GM18861 (cell line): ENCODE measurements around the gene SPOCD1.

Experiments used
- ATAC-seq: cut with Tn5 transposase; IDR thresholded peaks from one replicate; pipeline ENCODE4 v1.9.1; 2021; ENCODE audit not compliant: unreplicated experiment

SPOCD1 gene

GRCh38 chr1:31773861-31774260 lies 42.0 kb downstream of the SPOCD1 start:
- ATAC-seq = no peak

GRCh38 chr1:31772669-31773248 lies 43.1 kb downstream of the SPOCD1 start:
- no peak for ATAC-seq

GRCh38 chr1:31771891-31772668 lies 43.7 kb downstream of the SPOCD1 start:
- no peak for ATAC-seq

- no peak for ATAC-seq
Observed at GRCh38 chr1:31769720-31770390, 46.0 kb downstream of the SPOCD1 start.

- ATAC-seq = no peak
Observed at GRCh38 chr1:31768939-31769704, 46.7 kb downstream of the SPOCD1 start.

- ATAC-seq = no peak
Observed at GRCh38 chr1:31768407-31768907, 47.4 kb downstream of the SPOCD1 start.

GRCh38 chr1:31767225-31767624 lies 48.6 kb downstream of the SPOCD1 start:
- no peak for ATAC-seq

GRCh38 chr1:31765516-31765915 lies 50.3 kb downstream of the SPOCD1 start:
- ATAC-seq = no peak

GRCh38 chr1:31765041-31765467 lies 50.8 kb downstream of the SPOCD1 start:
- ATAC-seq = no peak

- no peak for ATAC-seq
Observed at GRCh38 chr1:31764312-31765040, 51.3 kb downstream of the SPOCD1 start, which contains the start of gene ADGRB2. Gene ADGRB2 (minus strand): TSS chr1:31764340. CDS start chr1:31757221, 7,119 bp downstream.

- ATAC-seq = no peak
Observed at GRCh38 chr1:31763671-31764311, 52.0 kb downstream of the SPOCD1 start.

GRCh38 chr1:31762726-31763670 lies 52.8 kb downstream of the SPOCD1 start:
- ATAC-seq = no peak

- no peak for ATAC-seq
Observed at GRCh38 chr1:31762323-31762722, 53.5 kb downstream of the SPOCD1 start.

GRCh38 chr1:31761883-31762282 lies 53.9 kb downstream of the SPOCD1 start:
- ATAC-seq = no peak

GRCh38 chr1:31760471-31761470 lies 55.1 kb downstream of the SPOCD1 start:
- no peak for ATAC-seq

- no peak for ATAC-seq
Observed at GRCh38 chr1:31759298-31760023, 56.4 kb downstream of the SPOCD1 start.

- ATAC-seq = no peak
Observed at GRCh38 chr1:31758823-31759222, 57.0 kb downstream of the SPOCD1 start.
